Measurements from ENCODE around the gene DPEP3.
"Not testable (repeated sequence)": the region's sequence is repeated elsewhere in the genome, so short reads cannot be mapped to it uniquely, and the experiment has no call there.

Gene DPEP3

GRCh38 chr16:67977469-67978227, 2.7 kb downstream of the DPEP3 start:
- no peak for TF ChIP-seq CTCF (IDR thresholded peaks at IDR 0.05; ENCODE audit: low read depth, low read length)

GRCh38 chr16:67977005-67977404, 3.3 kb downstream of the DPEP3 start:
- DNase-seq (ENCODE audit: extremely low read depth, low read depth), result no peak

More at GRCh38 chr16:67977469-67978227, 2.7 kb downstream of the DPEP3 start:
- no peak for DNase-seq (ENCODE audit: extremely low read depth, low read depth)

GRCh38 chr16:67976205-67976604, 4.1 kb downstream of the DPEP3 start:
- TF ChIP-seq CTCF (IDR thresholded peaks at IDR 0.05; ENCODE audit: low read depth, low read length), result no peak
- DNase-seq (ENCODE audit: extremely low read depth, low read depth), result no peak

More at GRCh38 chr16:67977005-67977404, 3.3 kb downstream of the DPEP3 start:
- no peak for TF ChIP-seq CTCF (IDR thresholded peaks at IDR 0.05; ENCODE audit: low read depth, low read length)

- no peak for TF ChIP-seq CTCF (IDR thresholded peaks at IDR 0.05; ENCODE audit: low read depth, low read length)
- DNase-seq (ENCODE audit: extremely low read depth, low read depth), result no peak
Measured at GRCh38 chr16:67975321-67976105, 4.8 kb downstream of the DPEP3 start.

GRCh38 chr16:67972285-67972684, 8.0 kb downstream of the DPEP3 start:
- DNase-seq (ENCODE audit: extremely low read depth, low read depth), result not testable (repeated sequence)

- no peak for DNase-seq (ENCODE audit: extremely low read depth, low read depth)
- TF ChIP-seq CTCF (IDR thresholded peaks at IDR 0.05; ENCODE audit: low read depth, low read length), result no peak
Measured at GRCh38 chr16:67971111-67971510, 9.2 kb downstream of the DPEP3 start.

- no peak for DNase-seq (ENCODE audit: extremely low read depth, low read depth)
- TF ChIP-seq CTCF (IDR thresholded peaks at IDR 0.05; ENCODE audit: low read depth, low read length), result no peak
Measured at GRCh38 chr16:67969254-67970039, 10.9 kb downstream of the DPEP3 start.

Data from AG09319 (cell line).